Mesendoderm (in vitro differentiated cells): Measurements from ENCODE around the gene ARRB2. TPM values are rescaled to one million over a fixed set of nuclear protein-coding genes. Genes with fewer than 3 reads are reported as not detected.
A peak's percentile ranks its signal among the peaks of the same experiment; 100 is the strongest.

Source experiments
- DNase-seq: peaks from one replicate; pipeline ENCODE4 v3.0.0; 2013
- H2AK5ac ChIP-seq: 2 replicates; pipeline ENCODE4 v1.6.1; 2013; ENCODE audit warnings: low read length, inconsistent platforms
- H2BK120ac ChIP-seq: 2 replicates; pipeline ENCODE4 v1.6.1; 2013; ENCODE audit warnings: low read depth, mild to moderate bottlenecking, low read length, moderate library complexity, mixed read lengths
- H2BK15ac ChIP-seq: replicated peaks from 2 replicates; pipeline ENCODE4 v1.6.1; 2013; ENCODE audit warnings: low read depth, mild to moderate bottlenecking, moderate library complexity
- H2BK5ac ChIP-seq: 2 replicates; pipeline ENCODE4 v1.6.1; 2013; ENCODE audit warnings: low read length, inconsistent platforms
- H3K18ac ChIP-seq: 2 replicates; pipeline ENCODE4 v1.6.1; 2013; ENCODE audit warnings: mild to moderate bottlenecking, low read length, mixed read lengths
- H3K23ac ChIP-seq: one replicate; pipeline ENCODE4 v1.6.1; 2013; ENCODE audit warnings: low read length
- H3K27ac ChIP-seq: 2 replicates; pipeline ENCODE4 v1.5.1; 2013; ENCODE audit warnings: low read depth, mild to moderate bottlenecking, inconsistent platforms, low read length, moderate library complexity
- H3K27me3 ChIP-seq: 2 replicates; pipeline ENCODE4 v1.6.1; 2013; ENCODE audit warnings: low read length, control low read depth, mild to moderate bottlenecking, inconsistent platforms; ENCODE audit not compliant: insufficient read depth, poor library complexity
- H3K36me3 ChIP-seq: 2 replicates; pipeline ENCODE4 v1.6.1; 2013; ENCODE audit warnings: low read length, inconsistent platforms; ENCODE audit not compliant: control insufficient read depth, insufficient read depth
- H3K4ac ChIP-seq: one replicate; pipeline ENCODE4 v1.6.1; 2013; ENCODE audit warnings: low read depth, mild to moderate bottlenecking, low read length, moderate library complexity
- H3K4me1 ChIP-seq: 2 replicates; pipeline ENCODE4 v1.6.1; 2013; ENCODE audit warnings: low read depth, low read length, inconsistent platforms; ENCODE audit not compliant: control insufficient read depth
- H3K4me2 ChIP-seq: 2 replicates; pipeline ENCODE4 v1.6.1; 2013; ENCODE audit warnings: low read length
- H3K4me3 ChIP-seq: 2 replicates; pipeline ENCODE4 v1.5.1; 2013; ENCODE audit warnings: mild to moderate bottlenecking, low read length
- H3K56ac ChIP-seq: one replicate; pipeline ENCODE4 v1.6.1; 2013; ENCODE audit warnings: low read length
- H3K79me1 ChIP-seq: 2 replicates; pipeline ENCODE4 v1.6.1; 2013; ENCODE audit warnings: low read length, inconsistent platforms
- H3K79me2 ChIP-seq: 2 replicates; pipeline ENCODE4 v1.6.1; 2013; ENCODE audit warnings: mild to moderate bottlenecking, low read length; ENCODE audit not compliant: control insufficient read depth, insufficient read depth
- H3K9ac ChIP-seq: 2 replicates; pipeline ENCODE4 v1.6.1; 2013; ENCODE audit warnings: low read length, inconsistent platforms
- H4K5ac ChIP-seq: one replicate; pipeline ENCODE4 v1.6.1; 2013; ENCODE audit warnings: low read length
- H4K8ac ChIP-seq: one replicate; pipeline ENCODE4 v1.6.1; 2013; ENCODE audit warnings: low read depth, mild to moderate bottlenecking, control low read depth, low read length, moderate library complexity
- WGBS: extraction: QIAGEN DNeasy Blood & Tissue Kit; methylation state at CpG from one replicate; pipeline ENCODE4 v1.1.7; 2013; ENCODE audit warnings: low lambda C conversion rate, missing lambda C conversion rate; ENCODE audit not compliant: insufficient coverage; ENCODE audit errors: extremely low coverage; 5-methylcytosine and 5-hydroxymethylcytosine counted together
- polyA plus RNA-seq, 2 experiments: library from polyadenylated mRNA; stranded (reverse); fragments of 200-250 nt; gene quantifications; one replicate each; pipeline ENCODE4 v1.2.3, GENCODE V29; 2013

The ARRB2 gene
- 33.5 TPM for polyA plus RNA-seq (2013, experiment 1 of 2)
- 33.1 TPM for polyA plus RNA-seq (2013, experiment 2 of 2)

GRCh38 chr17:4709794-4710692, at the start of gene ARRB2:
Gene ARRB2 (plus strand): TSS chr17:4710632. CDS start chr17:4710722, 90 bp downstream.
- Histone ChIP-seq H3K36me3 (no peaks in the 10 kb centered on the region), H3K56ac (peak within 1 kb of the TSS; percentile 83), H3K27ac (no peak within 1 kb of the TSS), H2BK5ac (no peak within 1 kb of the TSS), H3K27me3 (no peaks in the 10 kb centered on the region), H3K4me3 (peak within 1 kb of the TSS; percentile 62), H4K5ac (no peak within 1 kb of the TSS), H3K18ac (peak within 1 kb of the TSS; percentile 24), H3K79me2 (no peaks in the 10 kb centered on the region), H3K79me1 (no peaks in the 10 kb centered on the region), H4K8ac (no peak within 1 kb of the TSS), H3K9ac (peak within 1 kb of the TSS; percentile 71), H2AK5ac (no peak within 1 kb of the TSS), H3K4ac (no peak within 1 kb of the TSS), H2BK120ac (no peak within 1 kb of the TSS), H2BK15ac (no peak within 1 kb of the TSS), H3K4me1 (no peaks in the 10 kb centered on the region), H3K4me2 (peak within 1 kb of the TSS; percentile 62), H3K23ac (no peak within 1 kb of the TSS)
- WGBS = no CpG with 5 or more reads among the region's 67 CpGs
- DNase-seq = peak; percentile 98

DNA sequence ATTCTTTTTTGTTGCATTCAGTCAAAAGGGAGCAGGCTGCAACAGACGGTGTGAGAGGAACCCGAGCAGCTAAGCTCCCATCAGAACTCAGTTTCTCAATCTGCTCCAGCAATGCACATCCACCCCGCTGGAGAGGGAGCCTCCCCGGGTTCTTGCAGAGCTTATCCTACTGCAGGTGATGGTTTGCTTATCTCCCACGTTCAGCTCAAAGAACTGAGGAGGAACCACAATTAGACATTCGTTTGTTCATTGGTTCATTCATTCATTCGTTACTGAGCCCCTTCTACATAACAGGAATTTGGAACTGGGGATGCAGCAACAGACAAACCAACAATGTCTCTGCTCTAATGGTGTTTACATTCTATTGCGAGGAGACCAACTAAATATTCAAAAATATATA, 46.7 kb upstream of the ARRB2 start:
- Histone ChIP-seq H3K79me1 (no peaks in the 10 kb centered on the region), H2BK15ac (no peak overlapping the region), H3K4me1 (no peaks in the 10 kb centered on the region), H3K56ac (no peak overlapping the region), H4K5ac (no peak overlapping the region), H3K9ac (no peak overlapping the region), H2AK5ac (no peak overlapping the region), H3K27ac (no peak overlapping the region), H3K4me2 (no peak overlapping the region), H2BK5ac (no peak overlapping the region), H3K18ac (no peak overlapping the region), H4K8ac (no peak overlapping the region), H3K23ac (no peak overlapping the region), H3K79me2 (no peaks in the 10 kb centered on the region), H3K36me3 (no peaks in the 10 kb centered on the region), H3K27me3 (no peaks in the 10 kb centered on the region), H3K4me3 (no peak overlapping the region), H2BK120ac (no peak overlapping the region), H3K4ac (no peak overlapping the region)
- no peak for DNase-seq
- no CpG with 5 or more reads among the region's 8 CpGs for WGBS

- Histone ChIP-seq H3K4me3 (no peak overlapping the region), H4K8ac (no peak overlapping the region), H2BK5ac (no peak overlapping the region), H2BK120ac (no peak overlapping the region), H3K27ac (no peak overlapping the region), H3K4me2 (no peak overlapping the region), H2BK15ac (no peak overlapping the region), H4K5ac (no peak overlapping the region), H3K4me1 (no peaks in the 10 kb centered on the region), H3K18ac (no peak overlapping the region), H3K27me3 (no peaks in the 10 kb centered on the region), H3K79me1 (no peaks in the 10 kb centered on the region), H3K36me3 (no peaks in the 10 kb centered on the region), H3K23ac (no peak overlapping the region), H3K4ac (no peak overlapping the region), H3K79me2 (no peaks in the 10 kb centered on the region), H3K56ac (no peak overlapping the region), H2AK5ac (no peak overlapping the region), H3K9ac (no peak overlapping the region)
- WGBS = no CpG with 5 or more reads among the region's 9 CpGs
- no peak for DNase-seq
Measured at GRCh38 chr17:4664230-4664629, 46.2 kb upstream of the ARRB2 start.

- Histone ChIP-seq H3K27ac (no peak overlapping the region), H2BK15ac (no peak overlapping the region), H4K8ac (no peak overlapping the region), H3K4me3 (no peak overlapping the region), H3K27me3 (no peaks in the 10 kb centered on the region), H3K4me1 (no peaks in the 10 kb centered on the region), H3K4ac (no peak overlapping the region), H4K5ac (no peak overlapping the region), H3K56ac (no peak overlapping the region), H2BK120ac (no peak overlapping the region), H3K36me3 (no peaks in the 10 kb centered on the region), H2AK5ac (no peak overlapping the region), H2BK5ac (no peak overlapping the region), H3K4me2 (no peak overlapping the region), H3K79me1 (no peaks in the 10 kb centered on the region), H3K18ac (no peak overlapping the region), H3K79me2 (no peaks in the 10 kb centered on the region), H3K23ac (no peak overlapping the region), H3K9ac (no peak overlapping the region)
- no CpG with 5 or more reads among the region's 9 CpGs for WGBS
- no peak for DNase-seq
Measured at GRCh38 chr17:4665027-4665426, 45.4 kb upstream of the ARRB2 start.

DNA sequence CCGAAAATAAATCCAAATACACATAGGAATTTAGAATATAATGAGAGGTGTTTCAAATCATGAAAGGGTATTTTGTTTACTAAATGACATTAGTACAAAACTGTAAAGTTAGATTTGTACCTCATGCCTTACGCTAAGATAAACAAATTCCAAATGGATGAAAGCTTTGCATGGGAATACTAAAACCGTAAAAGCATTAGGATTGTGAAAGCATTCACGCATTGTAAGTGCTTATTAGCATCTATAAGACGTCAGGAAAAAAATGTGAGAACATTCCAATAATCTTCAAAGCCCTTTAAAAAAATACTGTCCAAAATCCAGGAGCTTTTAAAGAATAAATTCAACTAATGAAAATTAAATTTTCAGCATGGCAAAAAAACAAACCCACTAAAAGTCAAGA, 44.1 kb upstream of the ARRB2 start:
- no peaks in the 10 kb centered on the region for H3K79me2 ChIP-seq
- no peak overlapping the region for H2BK5ac ChIP-seq
- no peak overlapping the region for H3K9ac ChIP-seq
- H3K4me3 ChIP-seq = no peak overlapping the region
- no peak overlapping the region for H2BK120ac ChIP-seq
- H3K18ac ChIP-seq = no peak overlapping the region
- H2BK15ac ChIP-seq = no peak overlapping the region
- H4K5ac ChIP-seq = no peak overlapping the region
- H2AK5ac ChIP-seq = no peak overlapping the region
- H3K27me3 ChIP-seq = no peaks in the 10 kb centered on the region
- H3K79me1 ChIP-seq = no peaks in the 10 kb centered on the region
- H3K4me1 ChIP-seq = no peaks in the 10 kb centered on the region
- H3K4ac ChIP-seq = no peak overlapping the region
- no peak overlapping the region for H3K23ac ChIP-seq
- no CpG with 5 or more reads among the region's 5 CpGs for WGBS
- no peak overlapping the region for H3K4me2 ChIP-seq
- DNase-seq = no peak
- H3K56ac ChIP-seq = no peak overlapping the region
- no peak overlapping the region for H4K8ac ChIP-seq
- H3K36me3 ChIP-seq = peaks cover 2% of the 10 kb centered on the region
- no peak overlapping the region for H3K27ac ChIP-seq
